HAP-1 (cell line): ENCODE data around the gene ZMYM3.
"Not testable (repeated sequence)": the region's sequence is repeated elsewhere in the genome, so short reads cannot be mapped to it uniquely, and the experiment has no call there.

ENCODE experiments used
- DNase-seq, 2 experiments: peaks; one replicate each; pipeline ENCODE4 v3.0.0-alpha.2; 2016 to 2020; ENCODE audit warnings: low spot score in 2 of 2
- H3K27me3 ChIP-seq: fragments of 250-450 bp; sonication (Bioruptor Pico); 2 replicates; pipeline ENCODE4 v1.5.1; 2020; ENCODE audit warnings: low read depth, mild to moderate bottlenecking, moderate library complexity
- H3K36me3 ChIP-seq: fragments of 250-450 bp; sonication (Bioruptor Pico); replicated peaks from 2 replicates; pipeline ENCODE4 v1.5.1; 2020; ENCODE audit warnings: mild to moderate bottlenecking
- H3K4me1 ChIP-seq: fragments of 250-450 bp; sonication (Bioruptor Pico); 2 replicates; pipeline ENCODE4 v1.5.1; 2020; ENCODE audit warnings: mild to moderate bottlenecking
- H3K4me3 ChIP-seq: fragments of 250-450 bp; sonication (Bioruptor Pico); 2 replicates; pipeline ENCODE4 v1.5.1; 2020; ENCODE audit warnings: mild to moderate bottlenecking, moderate library complexity
- H3K9me3 ChIP-seq: fragments of 250-450 bp; sonication (Bioruptor Pico); 2 replicates; pipeline ENCODE4 v1.5.1; 2020; ENCODE audit warnings: mild to moderate bottlenecking, moderate library complexity
- in situ Hi-C: fragments of 300-500 bp; cut with MboI; formaldehyde crosslinking; loops from 3 replicates; pipeline ENCODE4 v1.14.3; 2020; ENCODE audit warnings: low sequenced_read_pairs, inconsistent platforms, mixed read lengths

Gene ZMYM3

DNA sequence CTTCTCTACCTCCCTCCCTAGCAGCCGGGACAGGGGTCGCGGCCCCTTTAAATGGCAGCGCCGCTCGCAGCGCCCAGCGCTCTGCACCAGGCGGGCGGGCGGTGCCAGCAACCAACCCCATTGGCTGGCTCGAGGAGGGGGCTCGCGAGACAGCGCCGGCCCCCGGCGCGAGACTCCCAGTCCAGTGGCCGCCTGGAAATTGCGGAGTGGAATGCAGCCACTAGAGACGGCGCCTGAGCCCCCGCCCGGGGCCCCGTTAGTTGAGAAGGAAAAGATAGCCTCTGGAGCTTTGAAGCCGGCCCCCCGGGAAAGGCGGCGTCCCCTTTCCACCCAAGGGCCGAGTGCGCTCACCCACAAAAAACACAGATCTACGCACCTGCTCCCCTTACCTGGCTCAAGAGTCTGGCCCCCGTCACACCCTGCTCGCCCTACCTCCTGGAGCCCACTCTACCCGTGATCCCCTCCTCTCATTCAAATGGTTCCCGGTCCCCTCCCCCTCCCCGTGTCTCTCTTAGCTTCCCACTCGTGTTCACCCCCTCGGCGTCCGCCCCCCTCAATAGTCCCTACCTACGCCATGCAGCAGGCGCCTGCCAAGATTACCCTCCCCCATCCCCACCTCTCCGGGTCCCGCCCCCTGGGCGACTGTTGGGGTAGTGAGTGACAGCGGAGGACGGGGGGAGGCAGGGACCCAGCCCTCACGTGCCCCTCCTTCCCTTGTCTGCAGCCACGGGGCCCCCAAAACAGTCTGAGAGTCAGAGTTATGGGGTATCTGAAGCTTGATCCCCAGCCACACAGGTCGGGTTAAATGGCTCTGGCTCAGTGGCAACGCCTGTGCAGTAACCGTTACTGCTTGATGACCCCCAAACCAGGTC lies at the start of gene ZMYM3:
Gene ZMYM3 (minus strand): TSS at position 49 of the 872 bp plus-strand sequence. CDS start 885 bp downstream, outside the sequence.
- Histone ChIP-seq H3K36me3 (peaks cover 22% of the 10 kb centered on the region), H3K4me3 (peak within 1 kb of the TSS; percentile 99), H3K27me3 (no peaks in the 10 kb centered on the region), H3K4me1 (peaks cover 18% of the 10 kb centered on the region), H3K9me3 (no peaks in the 10 kb centered on the region)
- DNase-seq = peak; percentile 91 to 96
- in situ Hi-C loops = no loop called here

DNA sequence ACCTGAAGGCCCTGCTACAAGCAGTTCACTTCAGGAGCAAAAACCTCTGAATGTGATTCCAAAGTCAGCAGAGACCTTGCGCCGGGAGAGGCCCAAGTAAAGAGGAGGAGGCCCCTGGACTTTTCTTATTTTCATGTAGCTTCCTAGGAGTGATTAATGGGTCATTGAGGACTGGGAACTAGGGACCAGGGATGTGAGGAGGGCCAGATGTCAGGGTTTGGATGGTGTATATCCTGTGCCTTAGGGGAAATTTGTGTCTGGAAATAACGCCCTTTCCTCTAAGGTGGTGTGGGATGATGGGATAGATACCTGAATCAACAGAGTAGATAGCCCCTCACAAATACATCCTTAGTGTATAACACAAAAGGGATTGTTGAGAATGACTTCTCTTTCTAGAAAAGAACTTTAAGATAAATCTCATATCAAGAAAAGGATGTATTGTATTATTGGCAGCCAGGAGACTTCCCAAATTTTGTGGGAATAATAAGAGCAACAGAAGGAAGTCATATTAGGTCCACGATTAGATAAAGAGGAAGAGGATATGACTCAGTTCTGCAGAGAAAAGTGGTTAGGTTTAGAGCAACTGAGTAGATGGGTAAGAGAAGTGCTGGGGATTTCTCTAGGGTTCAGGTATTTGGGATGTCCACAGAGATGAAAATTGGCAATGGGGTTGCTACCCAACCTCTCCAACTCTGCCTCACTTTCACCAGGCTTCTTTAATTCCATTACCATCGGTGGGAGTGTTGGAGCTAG lies 48.7 kb upstream of the ZMYM3 start:
- Histone ChIP-seq H3K27me3 (no peaks in the 10 kb centered on the region), H3K4me1 (no peaks in the 10 kb centered on the region), H3K9me3 (no peaks in the 10 kb centered on the region), H3K36me3 (peaks cover 79% of the 10 kb centered on the region), H3K4me3 (no peak overlapping the region)
- in situ Hi-C loops = no loop called here
- no peak for DNase-seq

DNA sequence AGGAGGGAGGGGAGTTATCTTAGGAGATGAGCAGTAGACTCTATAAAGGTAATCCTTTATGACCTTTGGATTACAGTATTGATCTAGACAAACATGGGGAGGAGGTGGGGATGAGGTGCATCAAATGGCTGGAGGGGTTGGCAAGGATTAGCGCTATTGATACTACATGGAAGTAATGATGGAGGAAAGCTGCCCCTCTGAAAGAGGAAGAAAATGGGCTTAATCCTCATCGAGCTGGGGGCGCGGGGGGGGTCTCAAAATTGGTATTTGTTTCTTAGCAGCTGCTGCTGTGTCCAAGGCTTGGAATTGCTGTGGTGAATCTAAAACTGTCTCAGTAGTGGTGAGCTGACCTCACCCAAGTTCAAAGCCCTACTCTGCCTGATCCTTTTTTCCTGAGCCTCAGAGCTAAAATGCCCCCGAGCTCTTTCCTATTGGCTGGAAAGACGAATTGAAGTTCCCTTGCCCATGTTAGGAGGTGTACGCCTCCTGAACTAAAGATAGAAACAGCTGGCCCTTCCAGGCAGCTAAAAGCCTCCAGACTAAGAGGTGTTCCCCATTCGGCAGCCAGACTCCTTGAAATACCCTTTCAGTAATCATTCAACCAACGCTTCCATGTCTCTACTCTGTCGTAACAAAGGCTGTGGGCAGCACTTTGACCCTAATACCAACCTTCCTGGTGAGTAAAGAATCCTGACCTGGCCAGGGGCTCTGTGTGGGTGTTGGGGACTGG lies 47.4 kb upstream of the ZMYM3 start, which contains the start of gene ITGB1BP2:
Gene ITGB1BP2 (plus strand): TSS at position 556 of the 730 bp plus-strand sequence. CDS start 57 bp downstream, at position 613.
- DNase-seq = peak; percentile 9 to 25
- peaks cover 87% of the 10 kb centered on the region for H3K36me3 ChIP-seq
- H3K4me1 ChIP-seq = no peaks in the 10 kb centered on the region
- H3K9me3 ChIP-seq = no peaks in the 10 kb centered on the region
- H3K4me3 ChIP-seq = no peak within 1 kb of the TSS
- in situ Hi-C loops = no loop called here
- H3K27me3 ChIP-seq = no peaks in the 10 kb centered on the region

DNA sequence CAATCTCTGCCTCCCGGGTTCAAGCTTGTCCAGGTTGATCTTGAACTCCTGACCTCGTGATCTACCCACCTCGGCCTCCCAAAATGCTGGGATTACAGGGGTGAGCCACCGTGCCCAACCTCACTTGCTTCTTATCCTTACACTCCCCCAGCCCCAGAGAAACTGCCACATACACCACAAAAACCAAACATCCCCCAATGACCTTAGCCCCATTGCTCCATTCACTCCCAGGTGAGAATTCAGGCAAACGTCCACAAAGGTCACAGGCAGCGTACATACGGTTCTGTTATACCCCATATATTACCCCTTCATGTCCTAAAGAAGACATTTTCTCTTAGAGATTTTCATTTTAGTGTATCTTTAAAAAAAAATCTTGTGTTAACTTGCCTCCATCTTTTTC lies 46.6 kb upstream of the ZMYM3 start:
- H3K4me3 ChIP-seq, H3K27me3 ChIP-seq, H3K9me3 ChIP-seq, DNase-seq, in situ Hi-C loops, H3K4me1 ChIP-seq: not testable (repeated sequence)
- peaks cover 95% of the 10 kb centered on the region for H3K36me3 ChIP-seq

DNA sequence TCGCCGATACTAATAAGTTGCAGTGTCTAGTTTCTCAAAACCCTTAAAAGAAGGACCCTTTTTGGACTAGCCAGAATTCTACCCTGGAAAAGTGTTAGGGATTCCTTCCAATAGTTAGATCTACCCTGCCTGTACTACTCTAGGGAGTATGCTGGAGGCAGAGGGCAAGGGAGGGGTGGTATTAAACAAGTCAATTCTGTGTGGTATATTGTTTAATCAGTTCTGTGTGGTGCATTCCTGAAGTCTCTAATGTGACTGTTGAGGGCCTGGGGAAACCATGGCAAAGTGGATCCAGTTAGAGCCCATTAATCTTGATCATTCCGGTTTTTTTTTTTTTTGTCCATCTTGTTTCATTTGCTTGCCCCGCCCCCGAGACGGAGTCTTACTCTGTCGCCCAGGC lies 46.1 kb upstream of the ZMYM3 start:
- H3K4me3 ChIP-seq, H3K4me1 ChIP-seq, H3K9me3 ChIP-seq, in situ Hi-C loops, H3K27me3 ChIP-seq, DNase-seq: not testable (repeated sequence)
- H3K36me3 ChIP-seq = peaks cover 95% of the 10 kb centered on the region

DNA sequence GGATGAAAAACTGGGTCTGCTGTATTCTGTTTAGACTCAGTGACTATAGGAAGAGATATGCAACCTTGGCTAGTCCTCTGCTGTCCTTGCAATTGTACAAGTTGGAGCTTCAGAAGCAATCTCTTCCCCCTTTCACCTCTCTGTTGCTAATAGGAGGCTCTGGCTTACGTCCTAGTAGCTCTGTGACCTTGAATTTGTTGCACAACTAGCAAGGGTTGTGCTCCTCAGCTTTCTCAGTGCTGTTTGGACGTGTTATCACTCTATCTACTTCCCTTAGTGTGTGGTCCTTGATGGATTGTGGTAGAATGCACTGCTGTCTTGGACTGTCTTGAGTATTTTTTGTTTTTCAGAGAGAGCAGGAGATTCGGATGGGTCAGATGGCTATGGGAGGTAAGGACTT lies 44.2 kb upstream of the ZMYM3 start:
- Histone ChIP-seq H3K27me3 (no peaks in the 10 kb centered on the region), H3K4me1 (no peaks in the 10 kb centered on the region), H3K4me3 (no peak overlapping the region), H3K36me3 (peaks cover 97% of the 10 kb centered on the region), H3K9me3 (no peaks in the 10 kb centered on the region)
- DNase-seq = no peak
- in situ Hi-C loops = loop anchor here (10.0 kb wide), 1 partner anchor 257 kb away; no protein-coding TSS in a partner anchor

DNA sequence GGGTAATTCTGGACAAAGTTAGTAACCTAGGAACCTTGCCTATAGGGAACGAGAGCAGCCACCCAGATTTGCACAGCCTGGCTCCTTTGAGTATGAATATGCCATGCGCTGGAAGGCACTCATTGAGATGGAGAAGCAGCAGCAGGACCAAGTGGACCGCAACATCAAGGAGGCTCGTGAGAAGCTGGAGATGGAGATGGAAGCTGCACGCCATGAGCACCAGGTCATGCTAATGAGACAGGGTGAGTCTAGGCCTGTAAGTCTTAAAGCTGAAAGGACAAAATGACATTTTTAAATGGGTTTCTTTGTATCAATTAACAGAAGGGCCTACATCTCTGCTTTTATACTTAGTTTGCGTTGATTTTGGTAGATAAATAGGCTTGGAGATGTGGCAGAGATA lies 42.9 kb upstream of the ZMYM3 start:
- Histone ChIP-seq H3K27me3 (no peaks in the 10 kb centered on the region), H3K4me1 (no peaks in the 10 kb centered on the region), H3K4me3 (no peak overlapping the region), H3K9me3 (no peaks in the 10 kb centered on the region), H3K36me3 (peaks cover 97% of the 10 kb centered on the region)
- in situ Hi-C loops = loop anchor here (10.0 kb wide), 1 partner anchor 258 kb away; no protein-coding TSS in a partner anchor
- DNase-seq = no peak

DNA sequence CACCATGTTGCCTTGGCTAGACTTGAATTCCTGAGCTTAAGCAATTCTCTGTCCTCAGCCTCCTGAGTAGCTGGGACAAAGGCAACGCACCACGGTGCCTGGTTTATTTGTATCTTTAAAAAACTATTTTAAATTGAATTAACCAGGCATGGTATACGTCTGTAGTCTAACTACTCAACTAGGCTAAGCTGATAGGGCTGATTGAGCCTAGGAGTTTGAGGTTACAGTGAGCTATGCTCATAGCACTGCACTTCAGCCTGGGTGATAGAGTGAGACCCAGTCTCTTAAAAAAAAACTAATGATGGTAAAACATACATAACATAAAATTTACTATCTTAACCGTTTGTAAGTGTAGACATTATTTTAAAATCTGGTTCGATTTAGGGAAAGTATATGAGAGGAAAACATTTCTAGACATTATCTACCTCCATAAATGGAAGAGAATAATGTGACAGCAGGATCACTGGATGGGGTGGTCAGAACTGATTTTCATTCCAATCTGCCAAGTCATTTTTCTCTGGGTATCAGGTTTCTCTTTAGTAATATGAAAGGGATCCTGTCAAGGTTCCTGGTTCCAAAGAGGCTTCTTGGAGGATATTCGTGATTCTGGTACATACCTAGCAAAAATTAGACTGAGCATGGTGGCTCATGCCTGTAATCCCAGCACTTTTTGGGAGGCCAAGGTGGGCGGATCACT lies 38.9 kb upstream of the ZMYM3 start:
- Histone ChIP-seq H3K4me3 (no peak overlapping the region), H3K4me1 (peaks cover 3% of the 10 kb centered on the region; the same call in 1 of the 2 replicates), H3K27me3 (no peaks in the 10 kb centered on the region), H3K36me3 (peaks cover 97% of the 10 kb centered on the region), H3K9me3 (no peaks in the 10 kb centered on the region)
- no peak for DNase-seq
- in situ Hi-C loops = loop anchor here (5.0 to 10.0 kb wide), 2 partner anchors 84 to 262 kb away; no protein-coding TSS in a partner anchor

DNA sequence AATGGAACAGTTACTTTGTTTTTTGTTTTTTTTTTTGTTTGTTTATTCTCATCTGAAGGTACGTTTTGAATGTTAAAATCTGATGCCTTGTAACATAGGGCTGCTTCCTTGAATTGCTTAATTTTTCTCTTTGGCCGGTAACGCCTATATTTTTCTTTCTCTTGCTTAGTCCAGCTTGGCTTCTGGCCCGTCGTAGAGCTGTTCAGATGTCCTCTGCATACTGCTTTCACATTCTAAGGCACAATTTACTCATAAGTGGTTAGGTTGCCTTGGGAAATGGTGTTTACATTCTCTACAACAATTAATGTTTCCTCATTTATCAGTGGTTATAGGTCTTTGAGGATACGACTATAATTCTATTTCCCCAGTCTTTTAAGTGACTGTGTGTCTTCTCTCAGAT lies 37.4 kb upstream of the ZMYM3 start:
- in situ Hi-C loops = loop anchor here (5.0 to 10.0 kb wide), 2 partner anchors 86 to 263 kb away; no protein-coding TSS in a partner anchor
- Histone ChIP-seq H3K9me3 (no peaks in the 10 kb centered on the region), H3K4me3 (no peak overlapping the region), H3K4me1 (peaks cover 14% of the 10 kb centered on the region), H3K27me3 (no peaks in the 10 kb centered on the region), H3K36me3 (peaks cover 94% of the 10 kb centered on the region)
- no peak for DNase-seq

DNA sequence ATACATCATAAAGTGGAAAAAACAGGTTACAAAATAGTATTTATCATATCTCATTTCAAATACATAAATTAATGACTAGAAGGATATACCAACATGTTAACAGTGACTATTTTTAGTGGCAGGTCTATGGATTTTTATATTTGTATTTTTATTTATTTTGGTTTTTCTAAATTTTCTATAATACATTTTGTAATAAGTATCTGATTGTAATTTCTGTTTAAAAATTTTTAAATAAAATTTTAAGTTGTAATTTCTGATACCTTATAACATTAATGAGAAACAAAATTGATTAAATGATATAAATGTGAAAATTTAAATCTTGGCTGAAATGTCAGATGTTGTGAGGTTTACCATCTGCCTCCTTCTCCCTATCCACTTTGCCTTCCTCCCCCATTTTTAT lies 32.0 kb upstream of the ZMYM3 start:
- Histone ChIP-seq H3K36me3 (peaks cover 68% of the 10 kb centered on the region), H3K9me3 (no peaks in the 10 kb centered on the region), H3K4me1 (peaks cover 22% of the 10 kb centered on the region), H3K4me3 (peak overlapping the region; percentile 96), H3K27me3 (no peaks in the 10 kb centered on the region)
- DNase-seq = no peak
- in situ Hi-C loops = no loop called here

DNA sequence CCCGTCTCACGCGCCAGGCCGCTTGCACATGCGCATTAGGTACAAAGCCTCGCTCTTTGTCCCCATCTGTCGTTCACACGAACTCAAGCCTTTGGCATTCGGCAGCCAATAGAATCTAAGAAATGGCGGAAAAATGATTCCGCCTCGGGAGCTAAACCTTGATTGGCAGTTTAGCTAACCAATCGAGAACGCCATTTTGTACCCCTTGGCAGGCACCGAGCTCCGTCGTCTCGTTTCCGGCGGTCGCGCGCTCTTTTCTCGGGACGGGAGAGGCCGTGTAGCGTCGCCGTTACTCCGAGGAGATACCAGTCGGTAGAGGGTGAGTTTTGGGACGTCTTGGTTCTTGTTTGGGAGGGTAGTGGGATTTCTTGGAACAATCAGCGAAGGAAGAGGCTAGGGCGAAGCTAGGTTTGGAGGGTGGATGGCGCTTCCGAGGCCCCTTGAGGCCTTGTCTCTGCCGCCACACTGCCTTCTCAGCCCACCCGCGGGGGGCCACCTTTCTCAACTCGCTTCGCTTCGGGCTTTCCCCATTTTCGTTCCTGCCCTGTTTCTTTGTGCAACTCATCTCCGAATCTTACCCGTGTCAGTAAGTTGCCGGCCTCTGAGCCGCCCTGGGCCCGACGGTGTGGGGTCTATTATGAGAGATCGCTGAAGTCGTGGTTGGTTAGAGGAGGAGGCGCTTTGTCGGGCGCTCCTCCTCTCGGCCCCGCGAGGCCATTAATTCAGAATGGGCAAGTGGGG lies 29.6 kb upstream of the ZMYM3 start, which contains the start of gene NONO:
Gene NONO (plus strand): TSS at position 233 of the 741 bp plus-strand sequence. CDS start 7,003 bp downstream, outside the sequence.
- Histone ChIP-seq H3K4me1 (peaks cover 20% of the 10 kb centered on the region), H3K27me3 (no peaks in the 10 kb centered on the region), H3K36me3 (peaks cover 45% of the 10 kb centered on the region), H3K9me3 (no peaks in the 10 kb centered on the region), H3K4me3 (peak within 1 kb of the TSS; percentile 96)
- in situ Hi-C loops = no loop called here
- peak; percentile 99 for DNase-seq
